Endothelial cell of umbilical vein (primary cell): Measurements from ENCODE around the gene PCNT. TPM values are rescaled to one million over a fixed set of nuclear protein-coding genes. Genes with fewer than 3 reads are reported as not detected.
A peak's percentile ranks its signal among the peaks of the same experiment; 100 is the strongest.

Experiments used
- BruUV-seq: library from RNA; stranded (reverse); fragments of 400-500 nt; replicated peaks from 2 replicates; lab custom pipeline; 2021; lab: Mats Ljungman, UMichigan
- CTCF ChIA-PET: fragments of 300-600, 350-600 bp; sonication (Branson Sonifier 250); formaldehyde crosslinking; loops from one replicate; lab custom pipeline; 2021; ENCODE audit warnings: antibody characterized with exemption, inconsistent platforms; lab: Charles Lee
- POLR2A ChIA-PET: fragments of 300-600, 350-600 bp; sonication (Branson Sonifier 250); formaldehyde crosslinking; loops from one replicate; lab custom pipeline; 2021; ENCODE audit warnings: antibody characterized with exemption, inconsistent platforms; lab: Charles Lee
- DNase-seq: peaks from one replicate; pipeline ENCODE4 v3.0.0-alpha.2; 2011; ENCODE audit warnings: low read depth, low spot score
- FAIRE-seq: peaks from 2 replicates; lab custom pipeline; 2011; peaks lifted over from hg19 to GRCh38; lab: Jason Lieb, UNC
- H2AFZ ChIP-seq: 2 replicates; pipeline ENCODE4 v1.6.0; 2012; ENCODE audit warnings: low read depth, low read length, control low read depth, inconsistent platforms
- H3K27ac ChIP-seq: 2 replicates; pipeline ENCODE4 v1.5.1; 2011; ENCODE audit warnings: low read depth, mild to moderate bottlenecking, control low read depth, low read length, moderate library complexity; ENCODE audit not compliant: insufficient read depth
- H3K27me3 ChIP-seq, 2 experiments: 2 replicates each; pipeline versions ENCODE4 v1.6.0 to v1.6.1; 2011; ENCODE audit warnings: low read length in 2 of 2, mixed read lengths in 1 of 2; ENCODE audit not compliant: control insufficient read depth in 2 of 2, insufficient read depth in 2 of 2
- H3K36me3 ChIP-seq, 2 experiments: 2 replicates in 1 of 2; 3 replicates in 1 of 2; pipeline ENCODE4 v1.5.1; 2011; ENCODE audit warnings: low read length in 2 of 2, mild to moderate bottlenecking in 1 of 2, moderate library complexity in 1 of 2; ENCODE audit not compliant: control insufficient read depth in 2 of 2, insufficient read depth in 2 of 2; ENCODE audit errors: extremely low read depth in 1 of 2
- H3K4me1 ChIP-seq: 3 replicates; pipeline ENCODE4 v1.5.1; 2011; ENCODE audit warnings: mild to moderate bottlenecking, low read length; ENCODE audit not compliant: control insufficient read depth, insufficient read depth; ENCODE audit errors: extremely low read depth
- H3K4me2 ChIP-seq: 2 replicates; pipeline ENCODE4 v1.6.1; 2011; ENCODE audit warnings: low read length, control low read depth, mixed read lengths; ENCODE audit not compliant: insufficient read depth
- H3K4me3 ChIP-seq, 3 experiments: fragments of 200-600 bp in 1 of 3; sonication (generic), shearing (Covaris generic) in 1 of 3; replicated peaks in 1 of 3; 2 replicates each; pipeline ENCODE4 v1.5.1; 2011 to 2016; ENCODE audit warnings: control low read depth in 3 of 3, low read length in 3 of 3, mild to moderate bottlenecking in 2 of 3, inconsistent platforms in 1 of 3, low read depth in 1 of 3, moderate library complexity in 1 of 3; ENCODE audit not compliant: insufficient read depth in 1 of 3
- H3K79me2 ChIP-seq: 2 replicates; pipeline ENCODE4 v1.6.0; 2012; ENCODE audit warnings: low read length, inconsistent platforms; ENCODE audit not compliant: control insufficient read depth, insufficient read depth
- H3K9ac ChIP-seq: replicated peaks from 2 replicates; pipeline ENCODE3; 2011; ENCODE audit warnings: low read length, control low read depth; ENCODE audit not compliant: insufficient read depth; ENCODE audit errors: extremely low read depth
- H3K9me1 ChIP-seq: replicated peaks from 3 replicates; pipeline ENCODE4 v1.6.0; 2011; ENCODE audit warnings: mild to moderate bottlenecking, low read length; ENCODE audit not compliant: control insufficient read depth, insufficient read depth; ENCODE audit errors: extremely low read depth
- H3K9me3 ChIP-seq: replicated peaks from 2 replicates; pipeline ENCODE4 v1.5.1; 2012; ENCODE audit warnings: low read length, inconsistent platforms; ENCODE audit not compliant: control insufficient read depth, insufficient read depth
- H4K20me1 ChIP-seq: replicated peaks from 2 replicates; pipeline ENCODE3; 2011; ENCODE audit warnings: mild to moderate bottlenecking, low read length; ENCODE audit not compliant: control insufficient read depth, insufficient read depth; ENCODE audit errors: extremely low read depth
- EZH2 ChIP-seq: IDR thresholded peaks from 2 replicates; pipeline ENCODE4 v1.6.1; 2012; ENCODE audit warnings: borderline replicate concordance, low read depth, mild to moderate bottlenecking, moderate library complexity, low read length, inconsistent platforms; ENCODE audit not compliant: severe bottlenecking
- FOS ChIP-seq: IDR thresholded peaks from 2 replicates; pipeline ENCODE4 v1.6.1; 2011; ENCODE audit warnings: mild to moderate bottlenecking, low read length, moderate library complexity, borderline replicate concordance; ENCODE audit not compliant: insufficient read depth
- GATA2 ChIP-seq: IDR thresholded peaks from 2 replicates; pipeline ENCODE4 v1.7.0; 2011; ENCODE audit warnings: low read depth, mild to moderate bottlenecking, moderate library complexity, mixed read lengths, low read length; ENCODE audit not compliant: insufficient read length, insufficient read depth
- JUN ChIP-seq: IDR thresholded peaks from 2 replicates; pipeline ENCODE4 v1.6.1; 2011; ENCODE audit warnings: borderline replicate concordance, low read depth; ENCODE audit not compliant: insufficient read length, insufficient read depth
- MYC ChIP-seq: IDR thresholded peaks from one replicate; pipeline ENCODE4 v1.6.1; 2011; ENCODE audit warnings: mild to moderate bottlenecking, low read depth, low read length
- POLR2A ChIP-seq: IDR thresholded peaks from 2 replicates; pipeline ENCODE4 v1.6.1; 2012; ENCODE audit warnings: low read depth, mild to moderate bottlenecking, control low read depth, low read length
- POLR2AphosphoS5 ChIP-seq: IDR thresholded peaks from 2 replicates; pipeline ENCODE4 v1.6.1; 2012; ENCODE audit warnings: low read depth, mild to moderate bottlenecking, control low read depth, low read length, moderate library complexity; ENCODE audit not compliant: insufficient read depth
- dilution Hi-C: fragments of 300-500 bp; cut with MboI; formaldehyde crosslinking; loops from one replicate; pipeline ENCODE4 v1.15.0; 2019; ENCODE audit warnings: low sequenced_read_pairs; ENCODE audit not compliant: extremely low pct_ligation_motif_present
- intact Hi-C: fragments of 100-400 bp; cut with micrococcal nuclease; formaldehyde crosslinking; loops from one replicate; pipeline ENCODE4 v1.10.0; 2022
- polyA plus RNA-seq, 4 experiments: library from polyadenylated mRNA; depleted of rRNA in 3 of 4; stranded (reverse) in 3 of 4; unstranded in 1 of 4; fragments of >200 nt; gene quantifications; 2 replicates each; pipeline versions ENCODE4 v1.2.1 to v1.2.3, GENCODE V29; 2011 to 2012; ENCODE audit warnings: missing spikeins in 1 of 4
- total RNA-seq: library from RNA; stranded (reverse); gene quantifications from 2 replicates; pipeline ENCODE4 v1.2.3, GENCODE V29; 2021
- TF ChIP-seq, protein P1 (sequence below), 2 donors: IDR thresholded peaks; 1 replicate in 1 of 2; 2 replicates in 1 of 2; pipeline ENCODE4 v1.5.1; 2011; ENCODE audit warnings: low read length in 2 of 2, mild to moderate bottlenecking in 2 of 2, moderate library complexity in 2 of 2, control low read depth in 1 of 2, inconsistent platforms in 1 of 2, low read depth in 1 of 2; ENCODE audit not compliant: insufficient read depth in 1 of 2; ENCODE audit errors: extremely low read depth in 1 of 2
- TF ChIP-seq, protein P2 (sequence below): IDR thresholded peaks from 2 replicates; pipeline ENCODE4 v1.6.1; 2011; ENCODE audit not compliant: insufficient read depth, insufficient read length

The PCNT gene
- total and polyA plus RNA-seq, 2 donors (not counting 3 experiments of a cell fraction or from before 2014, with no cell fraction given), result 9.6 to 49.5 TPM

- CTCF ChIA-PET, result no interaction called here
- no peaks in the 10 kb centered on the region for H3K27me3 ChIP-seq
- BruUV-seq, result no TSS peak
- peak; percentile 42 for FAIRE-seq
- H4K20me1 ChIP-seq, result no peaks in the 10 kb centered on the region
- peaks cover 40% of the 10 kb centered on the region for H3K79me2 ChIP-seq
- intact Hi-C loops (loop anchor here (5.0 kb wide), 1 partner anchor 178 kb away; no protein-coding TSS in a partner anchor), dilution Hi-C loops (no loop called here)
- H2AFZ ChIP-seq, result no peak overlapping the region
- no peak overlapping the region for H3K27ac ChIP-seq
- TF ChIP-seq GATA2 (no peak), POLR2AphosphoS5 (no peak), JUN (no peak), FOS (no peak), POLR2A (no peak), MYC (no peak), EZH2 (no peak)
- TF ChIP-seq, protein P1, sequence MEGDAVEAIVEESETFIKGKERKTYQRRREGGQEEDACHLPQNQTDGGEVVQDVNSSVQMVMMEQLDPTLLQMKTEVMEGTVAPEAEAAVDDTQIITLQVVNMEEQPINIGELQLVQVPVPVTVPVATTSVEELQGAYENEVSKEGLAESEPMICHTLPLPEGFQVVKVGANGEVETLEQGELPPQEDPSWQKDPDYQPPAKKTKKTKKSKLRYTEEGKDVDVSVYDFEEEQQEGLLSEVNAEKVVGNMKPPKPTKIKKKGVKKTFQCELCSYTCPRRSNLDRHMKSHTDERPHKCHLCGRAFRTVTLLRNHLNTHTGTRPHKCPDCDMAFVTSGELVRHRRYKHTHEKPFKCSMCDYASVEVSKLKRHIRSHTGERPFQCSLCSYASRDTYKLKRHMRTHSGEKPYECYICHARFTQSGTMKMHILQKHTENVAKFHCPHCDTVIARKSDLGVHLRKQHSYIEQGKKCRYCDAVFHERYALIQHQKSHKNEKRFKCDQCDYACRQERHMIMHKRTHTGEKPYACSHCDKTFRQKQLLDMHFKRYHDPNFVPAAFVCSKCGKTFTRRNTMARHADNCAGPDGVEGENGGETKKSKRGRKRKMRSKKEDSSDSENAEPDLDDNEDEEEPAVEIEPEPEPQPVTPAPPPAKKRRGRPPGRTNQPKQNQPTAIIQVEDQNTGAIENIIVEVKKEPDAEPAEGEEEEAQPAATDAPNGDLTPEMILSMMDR (IDR thresholded peaks at IDR 0.05; ENCODE audit: extremely low read depth in 1 of 2, insufficient read depth in 1 of 2, low read depth in 1 of 2, low read length in 2 of 2), result no peak
- TF ChIP-seq, protein P2, sequence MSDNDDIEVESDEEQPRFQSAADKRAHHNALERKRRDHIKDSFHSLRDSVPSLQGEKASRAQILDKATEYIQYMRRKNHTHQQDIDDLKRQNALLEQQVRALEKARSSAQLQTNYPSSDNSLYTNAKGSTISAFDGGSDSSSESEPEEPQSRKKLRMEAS, result no peak
- peak; percentile 70 for DNase-seq
- H3K4me3 ChIP-seq, result no peak overlapping the region
- H3K4me1 ChIP-seq, result peaks cover 19% of the 10 kb centered on the region
- peak overlapping the region; percentile 13 for H3K4me2 ChIP-seq
- H3K9me3 ChIP-seq, result no peaks in the 10 kb centered on the region
- H3K36me3 ChIP-seq, result no peaks in the 10 kb centered on the region
- H3K9ac ChIP-seq, result no peak overlapping the region
- no peaks in the 10 kb centered on the region for H3K9me1 ChIP-seq
- POLR2A ChIA-PET, result no interaction called here
These were observed 3.6 kb upstream of the PCNT start for GRCh38 chr21:46320331-46320801.
